GM13976 (cell line): ENCODE data around the gene DHRS7B.
"Not testable (repeated sequence)": the region's sequence is repeated elsewhere in the genome, so short reads cannot be mapped to it uniquely, and the experiment has no call there.

ENCODE experiments used
- DNase-seq: peaks from one replicate; pipeline ENCODE4 v3.0.0; 2012; ENCODE audit warnings: low spot score
- CTCF ChIP-seq: IDR thresholded peaks from 2 replicates; pipeline ENCODE4 v1.5.1; 2012; ENCODE audit warnings: borderline replicate concordance, mild to moderate bottlenecking; ENCODE audit not compliant: insufficient read depth; ENCODE audit errors: extremely low read depth, missing control alignments, control extremely low read depth
- in situ Hi-C: fragments of 300-500 bp; cut with MboI; formaldehyde crosslinking; loops from one replicate; pipeline ENCODE4 v1.12.0; 2022; ENCODE audit warnings: low sequenced_read_pairs, mixed read lengths, inconsistent platforms; ENCODE audit not compliant: unreplicated experiment

The DHRS7B gene

GRCh38 chr17:21214777-21215541, 88.2 kb downstream of the DHRS7B start:
- in situ Hi-C loops: no loop called here
- no peak for TF ChIP-seq CTCF
- no peak for DNase-seq

GRCh38 chr17:21215935-21216334, 89.2 kb downstream of the DHRS7B start:
- DNase-seq: no peak
- in situ Hi-C loops: no loop called here
- TF ChIP-seq CTCF: no peak

- DNase-seq: no peak
- TF ChIP-seq CTCF: no peak
- in situ Hi-C loops: no loop called here
Measured at GRCh38 chr17:21217346-21217745, 90.6 kb downstream of the DHRS7B start.

GRCh38 chr17:21218101-21218500, 91.3 kb downstream of the DHRS7B start:
- in situ Hi-C loops: no loop called here
- TF ChIP-seq CTCF: no peak
- DNase-seq: no peak

- in situ Hi-C loops: no loop called here
- no peak for TF ChIP-seq CTCF
- DNase-seq: no peak
Measured at GRCh38 chr17:21218831-21219380, 92.1 kb downstream of the DHRS7B start.

GRCh38 chr17:21223086-21223485, 96.3 kb downstream of the DHRS7B start:
- no peak for TF ChIP-seq CTCF
- DNase-seq: no peak
- in situ Hi-C loops: no loop called here

- in situ Hi-C loops, DNase-seq: not testable (repeated sequence)
Measured at GRCh38 chr17:21227277-21227676, 100.5 kb downstream of the DHRS7B start.
